GM18502 (cell line): ENCODE results near the gene AQP12A.
A peak's percentile ranks its signal among the peaks of the same experiment; 100 is the strongest.
"Not testable (repeated sequence)": the region's sequence is repeated elsewhere in the genome, so short reads cannot be mapped to it uniquely, and the experiment has no call there.

ENCODE experiments used
- ATAC-seq: cut with Tn5 transposase; IDR thresholded peaks from one replicate; pipeline ENCODE4 v1.9.1; 2021; ENCODE audit warnings: mild to moderate bottlenecking; ENCODE audit not compliant: unreplicated experiment, poor library complexity

AQP12A gene

GRCh38 chr2:240655931-240656886, 35.5 kb upstream of the AQP12A start:
- ATAC-seq = peak; percentile 44

- not testable (repeated sequence) for ATAC-seq
Observed at GRCh38 chr2:240659883-240660282, 31.8 kb upstream of the AQP12A start.

GRCh38 chr2:240662681-240663080, 29.0 kb upstream of the AQP12A start:
- no peak for ATAC-seq

GRCh38 chr2:240663546-240664190, 28.0 kb upstream of the AQP12A start:
- no peak for ATAC-seq

GRCh38 chr2:240664622-240665021, 27.0 kb upstream of the AQP12A start:
- no peak for ATAC-seq

- ATAC-seq = no peak
Observed at GRCh38 chr2:240670402-240670801, 21.3 kb upstream of the AQP12A start.

- ATAC-seq = no peak
Observed at GRCh38 chr2:240670950-240671349, 20.7 kb upstream of the AQP12A start.

GRCh38 chr2:240672076-240672700, 19.5 kb upstream of the AQP12A start:
- ATAC-seq = no peak

- ATAC-seq = no peak
Observed at GRCh38 chr2:240672701-240673190, 18.9 kb upstream of the AQP12A start.

GRCh38 chr2:240674461-240675184, 17.0 kb upstream of the AQP12A start:
- not testable (repeated sequence) for ATAC-seq

- not testable (repeated sequence) for ATAC-seq
Observed at GRCh38 chr2:240675345-240675744, 16.3 kb upstream of the AQP12A start.

GRCh38 chr2:240678043-240678442, 13.6 kb upstream of the AQP12A start:
- ATAC-seq = not testable (repeated sequence)

GRCh38 chr2:240678909-240679308, 12.8 kb upstream of the AQP12A start:
- ATAC-seq = not testable (repeated sequence)

- not testable (repeated sequence) for ATAC-seq
Observed at GRCh38 chr2:240680185-240680584, 11.5 kb upstream of the AQP12A start.

- not testable (repeated sequence) for ATAC-seq
Observed at GRCh38 chr2:240682431-240683224, 9.0 kb upstream of the AQP12A start, which contains the start of gene AQP12B. Gene AQP12B, minus strand, starts transcription at chr2:240682885. Its CDS starts 48 bp downstream, at chr2:240682837.

- ATAC-seq = not testable (repeated sequence)
Observed at GRCh38 chr2:240683329-240683979, 8.2 kb upstream of the AQP12A start.

- ATAC-seq = not testable (repeated sequence)
Observed at GRCh38 chr2:240683980-240684728, 7.5 kb upstream of the AQP12A start.

- ATAC-seq = no peak
Observed at GRCh38 chr2:240685771-240686371, 5.8 kb upstream of the AQP12A start.
